ENCODE data around the gene PRM2.

PRM2 gene, protein sequence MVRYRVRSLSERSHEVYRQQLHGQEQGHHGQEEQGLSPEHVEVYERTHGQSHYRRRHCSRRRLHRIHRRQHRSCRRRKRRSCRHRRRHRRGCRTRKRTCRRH

DNA sequence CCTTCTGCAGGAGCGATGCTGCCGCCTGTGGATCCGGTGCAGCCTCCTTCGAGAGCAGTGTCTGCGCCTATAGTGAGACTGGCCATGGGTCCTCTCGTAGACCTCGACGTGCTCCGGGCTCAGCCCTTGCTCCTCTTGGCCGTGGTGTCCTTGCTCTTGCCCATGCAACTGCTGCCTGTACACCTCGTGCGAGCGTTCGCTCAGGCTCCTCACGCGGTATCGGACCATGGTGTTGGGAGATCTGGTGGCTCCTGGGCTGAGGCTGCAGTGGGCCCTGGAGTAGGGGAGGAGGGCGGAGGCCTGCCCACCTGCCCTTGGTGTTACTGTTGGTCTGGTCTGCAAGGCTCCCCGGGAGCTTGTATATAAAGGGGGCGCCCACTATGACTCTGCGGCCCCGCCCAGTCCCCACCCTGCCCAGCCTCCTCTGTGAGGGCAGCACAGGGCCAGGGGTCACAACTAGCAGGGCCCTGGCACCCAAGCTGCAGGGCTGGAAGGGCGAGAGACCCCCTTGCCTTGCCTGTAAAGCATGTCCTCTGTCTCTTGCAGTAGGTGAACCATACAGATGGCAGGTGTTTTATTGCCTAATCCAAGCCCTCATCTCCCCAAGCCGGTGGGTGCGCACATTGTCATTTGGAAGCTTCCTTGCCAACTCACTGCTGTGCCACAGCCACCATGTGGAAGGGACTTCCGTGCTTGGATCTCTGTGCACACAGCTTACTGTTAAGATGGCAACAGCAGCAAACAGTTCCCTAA lies at the start of gene PRM2:
PRM2 (minus strand) TSS at position 338 of the 753 bp plus-strand sequence; CDS start at position 228, 110 bp downstream.
- no peak for DNase-seq

DNA sequence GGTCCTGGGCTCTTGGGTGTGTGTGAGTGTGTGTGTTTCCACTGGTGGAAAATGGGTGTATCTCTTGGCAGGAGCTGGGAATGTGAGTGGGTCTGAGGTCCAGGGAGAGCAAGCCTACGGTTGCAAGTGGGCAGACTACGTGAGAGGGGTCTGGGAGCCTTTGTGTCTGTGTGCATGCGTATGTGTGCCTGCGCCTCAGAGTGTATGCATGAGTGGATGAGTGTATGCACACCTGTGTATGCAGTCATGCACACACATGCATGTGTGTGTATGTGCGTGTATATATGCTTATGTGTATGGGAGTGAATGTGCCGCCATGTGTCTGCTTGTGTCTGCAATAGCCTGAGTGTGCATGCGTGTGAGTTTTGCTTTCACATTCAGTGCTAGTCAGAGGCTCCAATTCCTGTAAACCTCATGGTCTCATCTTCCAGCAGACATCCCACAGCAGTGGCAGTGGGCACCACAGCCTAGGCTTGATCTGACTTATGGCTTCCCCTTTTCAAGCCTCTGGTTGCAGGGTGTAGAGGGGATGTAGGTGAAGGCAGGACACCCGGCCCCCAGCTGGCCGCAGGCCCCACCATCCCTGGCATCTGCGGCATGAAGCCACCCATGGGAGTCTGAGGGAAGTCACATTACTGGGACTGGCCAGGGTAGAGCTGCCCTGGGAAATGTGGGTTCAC lies 49.3 kb upstream of the PRM2 start:
- no peak for DNase-seq

DNA sequence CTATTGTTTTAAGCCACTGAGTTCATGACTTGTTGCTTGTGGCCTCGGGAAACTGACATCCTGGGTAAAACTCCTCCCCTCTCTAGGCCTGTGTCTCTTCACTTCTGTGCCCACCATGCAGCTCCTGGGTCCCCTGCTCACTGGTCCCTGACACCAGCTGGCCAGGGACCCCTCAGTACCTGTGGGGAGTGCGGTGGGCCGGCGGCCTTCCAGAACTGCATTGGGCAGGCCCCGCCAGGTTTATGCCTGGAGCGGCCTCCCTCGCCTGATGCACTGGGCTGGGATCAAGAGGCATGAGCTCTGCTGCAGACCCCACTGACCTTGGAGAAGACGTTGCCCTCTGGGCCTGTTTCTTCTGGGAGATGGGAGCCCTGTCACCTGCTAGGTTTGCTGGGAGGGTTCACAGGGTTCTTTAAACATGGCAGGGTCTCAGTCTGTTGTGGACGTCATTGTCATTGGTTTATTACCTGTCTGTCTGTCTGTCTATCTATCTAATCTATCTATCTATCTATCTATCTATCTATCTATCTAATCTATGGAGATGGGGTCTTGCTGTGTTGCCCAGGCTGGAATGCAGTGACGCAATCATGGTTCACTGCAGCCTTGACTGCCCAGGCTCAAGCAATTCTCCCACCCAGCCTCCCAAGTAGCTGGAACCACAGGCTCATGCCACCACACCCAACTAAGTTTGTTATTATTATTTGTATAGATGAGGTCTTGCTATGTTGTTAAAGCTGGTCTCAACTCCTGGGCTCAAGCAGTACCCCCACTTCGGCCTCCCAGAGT lies 47.5 kb upstream of the PRM2 start:
- DNase-seq, result no peak

DNA sequence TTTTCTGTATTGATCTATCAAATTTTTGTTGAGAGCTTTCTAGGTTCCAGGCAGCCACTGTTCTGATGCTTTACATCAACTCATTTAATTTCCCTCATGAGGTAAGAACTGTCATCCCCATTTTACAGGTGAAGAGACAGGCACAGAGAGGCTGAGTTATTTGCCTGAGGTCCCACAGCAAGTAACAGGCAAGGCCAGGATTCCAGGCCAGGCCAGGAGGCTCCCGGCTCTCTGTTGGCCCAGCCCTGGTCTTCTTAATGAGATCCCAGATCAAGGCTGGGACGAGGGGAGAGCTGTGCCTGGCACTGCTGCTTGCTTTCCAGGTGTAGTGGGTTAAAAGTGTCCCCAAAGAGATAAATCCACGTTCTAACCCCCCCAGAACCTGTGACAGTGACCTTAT lies 46.5 kb upstream of the PRM2 start:
- no peak for DNase-seq

DNA sequence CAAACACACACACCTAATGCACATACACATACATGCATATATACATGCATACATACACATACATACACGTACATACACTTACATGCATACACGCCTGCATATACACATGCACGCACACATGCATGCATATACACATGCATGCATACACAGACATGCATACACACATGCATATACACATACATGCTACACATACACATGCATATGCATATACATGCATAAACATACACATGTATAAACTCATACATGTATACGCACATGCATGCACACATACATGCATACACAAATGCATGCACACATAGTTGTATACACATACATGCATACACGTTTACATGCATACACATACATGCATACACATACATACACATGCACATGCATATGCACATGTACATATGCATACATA lies 45.4 kb upstream of the PRM2 start:
- DNase-seq, result no peak

DNA sequence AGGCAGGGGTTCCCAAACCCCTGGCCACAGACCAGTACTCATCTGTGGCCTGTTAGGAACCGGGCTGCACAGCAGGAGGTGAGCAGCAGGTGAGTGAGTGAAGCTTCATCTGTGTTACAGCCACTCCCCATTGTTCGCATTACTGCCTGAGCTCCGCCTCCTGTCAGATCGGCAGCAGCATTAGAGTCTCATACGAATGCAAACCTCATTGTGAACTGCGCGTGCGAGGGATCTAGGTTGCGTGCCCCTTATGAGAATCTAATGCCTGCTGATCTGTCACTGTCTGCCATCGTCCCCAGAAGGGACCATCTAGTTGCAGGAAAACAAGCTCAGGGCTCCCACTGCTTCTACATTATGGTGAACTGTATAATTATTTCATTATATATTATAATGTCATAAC lies 43.9 kb upstream of the PRM2 start:
- no peak for DNase-seq

DNA sequence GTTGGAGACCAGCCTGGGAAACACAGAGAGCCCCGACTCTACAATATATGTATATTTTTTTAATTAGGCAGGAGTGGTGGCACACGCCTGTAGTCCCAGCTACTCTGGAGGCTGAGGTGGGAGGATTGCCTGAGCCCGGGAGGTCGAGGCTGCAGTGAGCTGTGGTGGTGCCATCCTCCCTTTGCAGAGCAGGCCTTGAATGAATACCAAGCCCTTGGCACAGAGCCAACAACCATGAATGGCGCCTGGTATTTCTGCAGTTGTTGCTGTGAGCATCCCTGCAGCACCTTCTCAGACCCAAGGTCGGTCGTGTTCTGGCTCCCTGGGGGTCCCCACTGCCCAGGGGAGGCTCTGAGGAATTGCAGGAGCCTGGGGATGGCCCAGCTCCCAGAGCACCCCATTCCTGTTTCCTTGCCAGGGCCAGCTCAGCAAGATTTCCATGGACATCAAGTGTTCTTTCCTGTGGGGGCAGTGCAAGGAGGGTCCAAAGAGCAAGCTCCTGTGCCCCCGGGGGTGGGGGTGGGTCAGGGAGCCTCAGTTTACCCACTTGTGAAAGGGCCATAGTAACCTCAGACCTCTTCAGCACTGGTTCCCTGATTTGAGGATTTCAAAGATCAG lies 43.4 kb upstream of the PRM2 start:
- peak; percentile 46 for DNase-seq

DNA sequence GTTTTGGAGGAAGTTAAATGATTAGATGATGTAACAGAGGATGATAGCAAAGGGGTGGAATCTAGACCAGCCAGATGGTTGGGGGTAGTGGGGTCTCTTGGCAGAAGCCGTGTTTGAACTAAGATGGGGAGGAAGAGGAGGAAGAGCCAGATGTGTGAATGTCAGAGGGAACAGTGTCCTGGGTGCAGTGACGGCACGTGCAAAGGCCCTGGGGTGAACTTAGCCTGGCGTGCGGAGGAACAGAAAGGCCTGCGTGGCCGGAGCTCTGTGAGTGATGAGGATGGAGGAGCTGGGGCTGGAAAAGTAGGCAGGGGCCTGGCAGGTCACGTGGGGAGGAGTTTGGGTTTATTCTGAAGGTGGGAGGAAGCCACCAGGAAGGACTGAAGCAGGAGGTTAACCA lies 42.5 kb upstream of the PRM2 start:
- no peak for DNase-seq

DNA sequence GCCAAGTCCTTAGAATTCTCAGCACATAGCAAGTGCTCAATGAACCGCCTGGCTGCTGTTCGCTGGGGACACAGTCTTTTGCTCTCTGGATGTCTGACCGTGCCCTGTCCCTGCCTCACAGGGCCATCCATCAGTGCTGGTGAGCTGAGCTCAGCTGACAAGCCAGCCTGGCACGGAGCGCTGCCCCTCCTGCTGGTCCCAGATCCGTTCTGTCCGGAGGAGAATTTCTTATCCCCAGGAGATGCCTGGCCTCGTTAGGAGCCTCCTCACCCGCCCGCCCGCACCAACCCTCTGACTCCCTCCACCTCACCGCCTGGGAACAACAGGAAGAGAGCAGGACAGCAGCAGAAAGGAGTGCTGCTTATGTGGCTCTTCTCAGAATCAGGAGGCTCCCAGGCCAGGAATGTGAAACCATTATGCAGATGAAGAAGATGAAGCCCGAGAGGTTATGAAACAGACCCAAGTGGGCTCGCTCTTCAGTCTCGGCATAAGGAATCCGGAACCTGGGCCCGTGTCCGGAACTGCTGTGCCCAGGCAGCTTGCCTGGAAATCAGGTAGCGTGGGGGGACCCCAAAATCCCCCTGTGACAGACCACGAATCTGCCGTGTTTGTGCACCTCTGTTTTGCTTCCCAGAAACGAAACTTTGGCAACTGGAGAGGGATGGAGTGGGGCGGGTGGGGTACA lies 40.2 kb upstream of the PRM2 start:
- DNase-seq, result no peak

DNA sequence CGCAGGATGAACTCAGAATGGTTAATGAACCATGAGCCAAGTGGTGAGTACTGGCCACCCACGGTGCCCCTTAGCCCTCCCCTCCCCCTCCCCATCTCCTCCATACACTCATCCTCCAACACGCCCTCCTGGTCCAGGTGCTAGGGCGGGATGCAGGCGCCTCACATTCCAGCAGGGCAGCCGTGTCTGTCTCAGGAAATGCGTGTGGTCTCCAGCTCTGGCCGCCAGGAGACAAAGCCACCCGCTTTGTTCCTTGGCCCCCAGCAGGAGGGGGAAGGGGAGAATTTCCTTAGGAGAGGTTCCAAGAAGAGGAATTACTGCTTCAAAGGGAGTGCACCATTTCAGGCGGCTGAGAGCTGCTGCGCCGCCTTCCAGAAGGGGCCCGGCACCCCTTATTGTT lies 39.2 kb upstream of the PRM2 start:
- no peak for DNase-seq

DNA sequence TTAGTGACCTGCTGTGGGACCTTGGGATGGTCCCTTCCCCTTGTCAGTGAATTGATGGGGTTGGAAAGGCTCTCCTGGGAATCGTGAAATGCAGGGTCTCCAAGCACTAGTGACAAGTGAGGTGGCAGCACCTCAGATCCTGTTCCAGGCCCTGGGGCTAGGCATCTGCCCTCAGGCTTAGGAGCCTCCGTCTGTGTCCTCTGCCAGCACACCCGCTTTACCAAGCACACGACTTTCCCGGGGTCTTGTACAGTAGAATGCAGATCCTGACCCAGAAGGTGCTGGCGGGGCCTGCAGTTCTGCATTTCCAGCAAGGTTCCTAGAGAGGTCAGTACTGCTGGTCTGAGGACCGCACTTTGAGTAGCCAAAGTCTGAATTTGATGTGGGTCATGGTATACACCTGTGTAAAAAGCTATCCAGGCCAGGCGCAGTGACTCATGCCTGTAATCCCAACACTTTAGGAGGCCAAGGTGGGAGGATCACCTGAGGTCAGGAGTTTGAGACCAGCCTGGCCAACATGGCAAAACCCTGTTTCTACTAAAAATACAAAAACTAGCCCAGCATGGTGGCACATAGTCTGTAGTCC lies 38.1 kb upstream of the PRM2 start:
- DNase-seq, result no peak

DNA sequence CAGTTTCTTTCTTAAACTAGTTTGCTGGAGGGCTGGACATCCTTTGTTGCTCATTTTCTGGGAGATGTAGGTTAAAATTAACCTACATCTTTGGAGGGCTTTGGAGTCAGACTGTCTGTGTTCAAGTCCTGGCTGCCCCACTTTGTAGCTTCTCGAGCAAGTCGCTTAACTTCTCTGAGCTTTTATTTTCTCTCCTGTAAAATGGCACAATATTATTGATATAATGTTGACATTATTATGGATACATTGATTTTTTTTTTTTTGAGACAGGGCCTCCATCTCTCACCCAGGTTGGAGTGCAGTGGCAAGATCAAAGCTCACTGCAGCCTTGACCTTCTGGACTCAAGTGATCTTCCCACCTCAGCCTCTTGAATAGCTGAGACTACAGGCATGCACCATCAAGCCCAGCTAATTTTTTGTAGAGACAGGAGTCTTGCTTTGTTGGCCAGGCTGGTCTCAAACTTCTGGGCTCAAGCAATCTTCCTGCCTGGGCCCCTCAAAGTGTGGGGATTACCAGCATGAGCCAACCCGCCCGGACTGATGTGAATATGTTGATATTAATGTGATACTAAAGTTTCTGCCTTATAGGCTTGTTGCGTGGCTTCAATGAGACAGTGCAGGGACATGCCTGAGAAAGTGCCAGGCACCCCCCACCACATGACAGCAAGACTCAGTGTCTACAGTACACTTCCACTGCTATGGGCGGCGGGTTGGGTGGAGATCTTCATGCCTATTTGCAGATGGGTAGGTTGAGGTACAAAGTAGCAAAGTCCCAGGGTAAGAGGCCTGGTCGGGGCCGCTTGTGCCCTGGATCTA lies 37.4 kb upstream of the PRM2 start:
- DNase-seq, result no peak

DNA sequence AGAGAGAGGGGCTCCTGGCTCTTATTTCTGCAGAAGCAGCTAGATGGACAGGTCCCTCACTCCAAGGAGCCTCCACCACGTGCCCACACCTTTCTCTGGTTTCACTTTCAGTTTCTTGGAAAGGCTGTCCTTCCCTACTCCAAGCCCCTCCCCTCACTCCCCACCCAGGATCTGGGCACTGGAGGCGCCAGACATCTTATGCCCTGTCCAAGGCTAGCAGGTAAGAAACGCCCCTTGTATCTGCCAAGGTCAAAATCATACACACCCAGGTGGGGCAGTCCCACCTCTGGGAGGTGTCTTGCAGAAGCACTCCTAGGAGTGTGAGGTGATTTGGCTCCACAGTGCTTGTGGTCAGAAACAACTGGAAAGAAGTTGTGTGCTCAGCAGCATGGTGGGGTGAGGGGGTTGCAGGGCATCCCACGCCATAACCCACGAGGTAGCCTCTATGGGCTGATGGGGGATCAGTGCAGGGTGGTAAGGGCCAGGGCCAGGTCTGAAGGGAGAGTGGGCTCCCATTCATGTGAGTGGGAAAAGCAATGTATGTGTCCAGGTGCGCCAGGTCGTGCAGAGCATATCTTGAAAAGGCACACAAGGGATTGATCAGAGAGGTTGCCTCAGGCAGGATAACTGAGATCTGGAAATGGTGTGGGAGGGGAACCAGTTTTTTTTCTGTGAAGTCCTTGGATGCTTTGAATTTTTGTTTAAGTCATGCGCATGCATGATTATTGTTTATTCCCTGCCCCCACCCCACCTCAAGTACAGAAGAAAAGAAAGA lies 36.6 kb upstream of the PRM2 start:
- DNase-seq, result no peak

DNA sequence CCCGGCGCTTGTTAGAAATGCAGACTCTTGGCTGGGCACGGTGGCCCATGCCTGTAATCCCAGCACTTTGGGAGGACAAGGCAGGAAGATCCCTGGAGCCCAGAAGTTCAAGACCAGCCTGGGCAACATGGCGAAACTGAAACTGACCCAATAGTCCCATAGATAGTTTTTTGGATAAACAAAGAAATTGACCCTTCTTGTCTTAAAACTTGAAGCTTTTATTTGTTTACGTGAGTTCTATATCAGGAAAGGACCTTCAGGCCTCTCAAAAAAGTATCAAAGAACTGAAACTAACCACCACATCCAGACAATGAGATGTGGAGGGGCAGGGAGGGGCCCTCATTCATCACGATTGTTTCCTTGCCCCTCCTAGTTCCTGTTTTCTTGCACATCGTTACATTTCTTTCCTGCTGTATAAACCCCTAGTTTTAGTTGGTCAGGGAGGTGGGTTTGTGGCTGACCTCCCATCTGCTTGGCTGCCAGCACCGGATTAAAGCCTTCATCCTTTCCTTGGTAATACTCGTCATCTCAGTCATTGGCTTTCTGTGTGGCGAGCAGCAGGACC lies 34.8 kb upstream of the PRM2 start:
- DNase-seq, result no peak

DNA sequence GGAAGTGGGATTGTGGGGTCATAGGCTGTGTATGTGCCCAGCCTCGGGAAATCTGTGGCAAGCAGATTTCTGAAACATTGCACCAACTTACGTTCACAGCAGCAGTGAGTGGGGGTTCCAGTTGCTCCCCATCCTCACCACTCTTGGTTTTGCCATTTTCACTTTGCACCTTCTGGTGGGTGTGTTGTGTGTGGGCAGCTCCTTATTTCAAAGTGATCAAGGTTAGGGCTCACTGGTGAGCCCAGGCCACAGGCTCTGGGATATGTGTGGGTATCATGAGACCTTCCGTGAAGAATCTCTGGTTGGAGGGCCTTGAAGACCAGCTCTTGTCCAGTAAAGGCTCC lies 34.3 kb upstream of the PRM2 start:
- DNase-seq, result no peak

DNA sequence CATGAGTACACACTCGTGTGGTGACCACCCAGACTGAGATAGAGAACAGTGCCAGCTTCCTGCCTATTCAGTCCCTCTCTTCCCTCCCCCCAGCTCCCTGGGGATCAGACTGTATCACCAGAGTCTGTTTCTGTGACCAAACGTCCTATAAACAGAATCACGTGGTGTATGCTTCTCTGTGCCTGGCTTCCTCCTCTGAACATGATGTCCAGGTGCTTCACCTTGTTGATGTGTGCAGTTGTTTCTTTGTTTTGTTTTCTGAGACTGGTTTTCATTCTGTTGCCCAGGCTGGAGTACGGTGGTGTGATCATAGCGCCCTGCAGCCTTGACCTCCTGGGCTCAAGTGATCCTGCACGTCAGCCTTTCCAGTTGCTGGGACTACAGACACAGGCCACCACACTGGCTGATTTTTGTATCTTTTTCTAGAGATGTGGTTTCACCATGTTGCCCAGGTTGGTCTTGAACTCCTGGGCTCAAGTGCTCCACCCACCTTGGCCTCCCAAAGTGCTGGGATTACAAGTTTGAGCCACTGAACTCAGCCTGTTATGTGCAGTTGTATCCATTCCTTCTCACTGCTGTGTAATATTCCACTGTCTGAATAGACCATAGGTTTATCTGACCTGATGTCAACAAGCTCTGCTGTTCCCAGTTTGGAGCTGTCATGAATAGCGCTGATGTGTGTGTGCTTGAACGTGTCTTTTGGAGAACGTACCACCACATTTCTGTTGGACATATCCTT lies 33.8 kb upstream of the PRM2 start:
- no peak for DNase-seq

DNA sequence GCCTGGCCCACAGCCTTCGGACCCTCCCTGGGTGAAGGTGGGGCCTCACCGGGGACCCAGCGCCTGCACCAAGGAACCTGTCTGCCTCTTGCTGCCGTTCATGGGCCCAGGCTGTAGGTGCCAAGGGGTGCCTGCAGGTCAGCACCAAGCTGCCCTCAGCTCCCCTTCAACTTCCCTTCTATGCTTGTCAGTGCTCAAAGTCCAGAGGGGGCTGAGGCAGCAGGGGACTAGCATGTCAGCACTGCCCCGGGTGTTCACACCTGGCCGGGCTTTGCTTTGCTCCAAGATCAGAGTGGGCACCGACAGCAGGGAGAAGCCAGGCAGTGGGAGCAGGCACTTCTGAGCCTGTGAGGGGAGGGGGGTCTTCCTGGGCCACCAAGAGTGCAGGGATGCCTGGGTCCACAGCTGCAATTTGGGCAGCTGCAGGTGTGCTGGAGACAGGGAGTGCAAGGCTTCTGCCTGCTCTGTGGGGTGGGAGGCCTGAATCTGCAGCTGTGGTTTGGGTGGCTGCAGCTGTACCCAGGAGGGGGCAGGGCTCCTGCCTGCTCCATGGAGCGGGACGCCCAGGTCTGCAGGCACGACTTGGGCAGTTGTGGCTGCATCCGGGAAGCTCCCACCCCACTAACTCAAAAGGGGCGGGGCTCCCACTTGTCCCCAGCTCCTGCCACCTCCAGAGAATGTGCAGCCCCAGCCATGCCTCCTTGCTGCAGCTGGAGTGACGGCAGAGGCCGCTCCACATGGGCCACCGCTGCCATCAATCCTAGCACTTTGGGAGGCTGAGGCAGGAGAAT lies 32.4 kb upstream of the PRM2 start:
- no peak for DNase-seq

DNA sequence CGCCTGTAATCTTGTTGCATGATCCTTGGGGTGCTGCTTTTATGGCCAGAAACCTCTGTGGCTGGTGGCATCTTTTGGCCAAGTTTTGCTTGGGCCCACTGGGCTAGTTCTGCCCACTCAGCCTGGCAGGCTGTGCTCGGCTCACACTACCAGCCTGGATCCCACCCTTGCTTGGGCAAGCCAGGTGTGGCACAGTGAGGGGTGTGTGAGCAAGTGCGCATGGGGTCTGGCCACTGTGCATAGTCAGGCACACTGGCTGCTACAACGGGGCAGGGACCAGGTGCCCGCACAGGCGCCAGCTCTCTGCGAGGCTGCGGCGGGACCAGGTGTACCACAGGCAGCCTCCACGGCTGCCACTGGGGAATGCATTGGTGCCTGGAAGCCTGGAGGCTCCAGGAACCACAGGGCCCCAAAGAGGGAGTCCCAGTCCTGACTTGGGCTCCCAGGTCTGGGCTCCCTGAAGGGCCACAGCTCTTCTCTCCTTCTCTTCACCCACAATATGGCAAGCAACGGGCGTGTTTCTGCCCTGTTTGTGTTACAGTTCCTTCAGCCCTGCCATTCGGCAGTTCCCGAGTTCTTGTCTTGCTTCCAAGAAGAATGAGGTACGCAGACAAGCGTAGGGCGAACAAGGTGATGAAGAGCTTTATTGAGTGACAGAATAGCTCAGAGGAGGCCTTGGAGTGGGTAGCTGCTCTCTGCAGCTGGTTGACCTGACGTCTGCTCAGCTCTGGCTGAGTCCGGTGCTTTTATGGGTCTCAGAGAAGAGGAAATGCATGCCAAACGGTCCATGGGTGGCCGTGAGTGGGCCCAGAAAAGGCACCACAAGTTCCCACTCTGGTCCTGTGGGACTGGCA lies 31.6 kb upstream of the PRM2 start:
- no peak for DNase-seq
